Choroid plexus epithelial cell (primary cell): ENCODE results near the gene COX7A2L.

Source experiments
- DNase-seq: peaks from one replicate; pipeline ENCODE4 v3.0.0-alpha.2; 2010; ENCODE audit warnings: low read depth
- H3K4me3 ChIP-seq: 2 replicates; pipeline ENCODE4 v1.5.1; 2011; ENCODE audit warnings: low read depth, mild to moderate bottlenecking, control low read depth, low read length, moderate library complexity
- TF ChIP-seq, protein P1 (sequence below): conservative IDR thresholded peaks from 2 replicates; pipeline ENCODE4 v1.5.1; 2011; ENCODE audit warnings: low read depth, mild to moderate bottlenecking, control low read depth, inconsistent platforms, low read length, moderate library complexity

COX7A2L gene

DNA sequence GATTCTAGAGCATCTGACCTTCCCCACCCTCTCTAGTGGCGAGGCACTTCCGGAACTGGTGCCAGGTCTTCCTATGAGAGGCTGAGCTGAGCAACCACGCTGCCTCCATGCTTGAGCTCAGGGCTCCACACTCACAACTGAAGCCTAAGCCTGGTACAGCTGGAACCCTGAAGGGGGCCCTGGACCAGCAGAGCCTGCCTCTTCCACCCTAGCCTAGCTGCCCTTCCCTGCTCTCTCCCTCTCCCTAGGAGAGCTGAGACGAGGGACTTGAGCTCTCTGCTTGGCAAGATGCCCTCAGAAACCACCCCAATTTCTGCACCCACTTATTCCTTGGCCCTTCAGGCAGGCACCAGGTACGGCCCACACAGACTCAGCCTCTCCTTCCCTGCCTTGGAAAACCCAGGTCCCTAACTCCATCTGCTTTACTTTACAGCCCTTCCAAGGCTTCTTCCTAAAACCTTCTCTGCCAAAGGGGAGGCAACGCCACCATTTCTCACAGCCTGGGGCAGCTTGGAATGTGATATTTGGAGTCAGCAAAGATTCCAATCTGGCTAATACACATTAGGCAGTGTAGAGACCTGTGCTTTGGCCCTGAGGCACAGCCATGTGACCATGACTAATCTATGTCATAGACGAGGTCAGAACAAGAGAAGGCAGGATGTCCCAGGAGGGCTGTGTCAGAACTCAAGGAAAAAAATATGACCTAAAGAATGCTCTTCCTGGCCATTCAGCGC, 18.8 kb downstream of the COX7A2L start:
- DNase-seq: peak; percentile 93
- no peak overlapping the region for H3K4me3 ChIP-seq
- TF ChIP-seq, protein P1, sequence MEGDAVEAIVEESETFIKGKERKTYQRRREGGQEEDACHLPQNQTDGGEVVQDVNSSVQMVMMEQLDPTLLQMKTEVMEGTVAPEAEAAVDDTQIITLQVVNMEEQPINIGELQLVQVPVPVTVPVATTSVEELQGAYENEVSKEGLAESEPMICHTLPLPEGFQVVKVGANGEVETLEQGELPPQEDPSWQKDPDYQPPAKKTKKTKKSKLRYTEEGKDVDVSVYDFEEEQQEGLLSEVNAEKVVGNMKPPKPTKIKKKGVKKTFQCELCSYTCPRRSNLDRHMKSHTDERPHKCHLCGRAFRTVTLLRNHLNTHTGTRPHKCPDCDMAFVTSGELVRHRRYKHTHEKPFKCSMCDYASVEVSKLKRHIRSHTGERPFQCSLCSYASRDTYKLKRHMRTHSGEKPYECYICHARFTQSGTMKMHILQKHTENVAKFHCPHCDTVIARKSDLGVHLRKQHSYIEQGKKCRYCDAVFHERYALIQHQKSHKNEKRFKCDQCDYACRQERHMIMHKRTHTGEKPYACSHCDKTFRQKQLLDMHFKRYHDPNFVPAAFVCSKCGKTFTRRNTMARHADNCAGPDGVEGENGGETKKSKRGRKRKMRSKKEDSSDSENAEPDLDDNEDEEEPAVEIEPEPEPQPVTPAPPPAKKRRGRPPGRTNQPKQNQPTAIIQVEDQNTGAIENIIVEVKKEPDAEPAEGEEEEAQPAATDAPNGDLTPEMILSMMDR: no peak

DNA sequence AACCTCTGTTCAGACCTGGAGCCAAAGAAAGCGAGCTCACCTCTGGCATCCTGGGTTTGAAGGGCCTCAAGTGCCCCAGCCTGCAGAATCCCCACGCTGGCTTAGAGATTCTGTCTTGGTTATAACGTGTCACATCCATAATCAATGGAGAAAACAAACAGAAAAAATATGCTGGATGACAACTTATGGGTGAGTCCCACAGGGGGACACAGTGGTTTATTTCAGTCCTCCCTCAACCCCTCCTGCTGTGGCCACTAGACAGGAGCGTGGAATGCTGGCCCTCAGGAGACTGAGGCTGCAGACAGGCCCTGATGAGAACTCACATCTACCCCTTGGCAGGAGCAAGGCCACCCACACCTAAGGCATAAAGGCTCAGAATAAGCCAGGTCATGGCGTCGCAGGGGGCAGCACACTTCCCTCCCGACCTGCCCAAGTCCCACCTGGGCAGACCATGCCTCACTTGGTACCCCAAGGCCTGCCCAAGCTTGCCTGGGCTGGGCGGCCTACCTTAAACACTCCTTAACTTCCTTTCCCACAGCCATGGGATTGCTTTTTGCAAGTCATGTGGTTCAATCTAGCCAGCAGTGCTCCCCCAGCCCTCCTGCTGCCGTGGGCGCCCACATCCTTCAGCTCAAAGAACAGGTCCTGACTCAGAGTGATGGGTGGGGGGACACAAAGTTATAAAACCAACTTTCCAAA, 19.9 kb downstream of the COX7A2L start:
- no peak for DNase-seq
- TF ChIP-seq, protein P1: no peak
- H3K4me3 ChIP-seq: no peak overlapping the region

DNA sequence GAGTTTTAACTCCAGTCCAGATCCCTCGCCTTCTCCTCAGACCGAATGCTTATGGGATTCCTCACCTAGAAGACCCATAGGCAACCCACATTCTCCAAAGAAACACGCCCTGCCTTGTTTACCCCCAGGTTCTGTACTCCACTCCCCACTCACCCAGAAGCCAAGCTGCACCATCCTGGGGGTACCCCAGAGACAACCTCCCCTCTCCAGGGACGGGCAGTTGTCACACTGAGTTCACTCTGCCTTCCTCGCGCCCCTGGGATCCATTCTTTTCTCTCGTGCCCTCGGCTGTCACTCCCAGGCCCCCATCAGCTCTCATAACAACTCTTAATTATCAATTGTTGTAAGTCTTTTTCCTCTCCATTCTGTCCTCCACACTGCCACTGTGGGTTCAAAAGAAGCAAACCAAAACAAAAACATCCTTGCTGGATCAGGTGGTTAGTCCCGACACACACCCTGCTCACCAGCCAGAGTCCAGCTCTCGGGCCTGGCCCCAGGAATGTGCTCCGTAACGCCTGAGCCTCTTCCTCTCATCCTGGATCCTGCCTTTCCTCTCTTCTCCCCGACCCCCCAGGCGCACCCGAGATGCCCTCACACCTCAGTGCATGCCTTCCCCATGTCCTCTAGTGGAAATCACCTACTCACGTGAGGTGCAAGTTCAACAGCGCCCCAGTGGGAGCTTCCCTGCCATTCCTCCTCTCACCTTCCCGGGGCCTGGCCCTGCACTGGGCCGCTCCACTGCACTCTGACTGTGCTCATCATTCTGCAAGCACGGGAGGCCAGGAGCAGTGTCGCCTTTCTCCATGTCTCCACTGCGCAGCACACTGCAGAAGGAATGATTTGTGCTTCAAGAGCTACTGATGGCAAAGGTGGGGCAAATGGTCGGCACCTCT, 20.7 kb downstream of the COX7A2L start:
- H3K4me3 ChIP-seq: no peak overlapping the region
- TF ChIP-seq, protein P1: no peak
- no peak for DNase-seq

DNA sequence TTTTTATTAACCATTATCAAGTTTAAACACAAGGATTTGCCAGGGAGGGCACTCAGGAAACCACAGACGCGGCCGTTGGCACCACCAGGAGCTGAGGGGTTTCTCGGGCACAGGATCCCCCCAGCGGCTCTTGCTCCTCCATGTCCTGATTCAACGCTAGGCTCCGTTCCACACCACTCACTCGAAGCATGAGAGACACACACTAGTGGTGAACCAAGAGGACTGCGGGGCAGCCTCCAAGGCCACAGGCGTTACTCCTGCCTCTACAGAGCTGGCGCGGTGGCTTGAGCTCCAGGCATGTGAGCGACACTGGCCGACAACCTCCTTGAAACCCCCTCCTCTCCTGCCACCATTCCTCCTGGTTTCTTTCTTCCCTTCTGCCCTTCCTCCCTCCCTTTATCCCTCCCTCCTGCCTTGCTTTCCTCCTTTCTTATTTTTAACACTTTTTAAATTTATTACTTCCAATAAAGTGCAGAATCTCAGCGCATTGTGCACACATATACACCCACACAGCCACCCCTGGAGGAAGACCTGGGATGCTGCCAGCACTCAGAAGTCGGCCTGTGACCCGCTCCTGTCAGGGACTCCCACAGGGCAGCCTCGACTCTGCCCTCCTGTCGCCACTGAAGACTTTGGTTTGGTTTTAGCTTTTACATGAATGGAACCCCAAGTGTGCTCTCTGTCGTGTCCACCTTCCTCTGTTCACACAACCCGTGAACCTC, 21.7 kb downstream of the COX7A2L start:
- no peak overlapping the region for H3K4me3 ChIP-seq
- TF ChIP-seq, protein P1: peak; percentile 6
- no peak for DNase-seq

DNA sequence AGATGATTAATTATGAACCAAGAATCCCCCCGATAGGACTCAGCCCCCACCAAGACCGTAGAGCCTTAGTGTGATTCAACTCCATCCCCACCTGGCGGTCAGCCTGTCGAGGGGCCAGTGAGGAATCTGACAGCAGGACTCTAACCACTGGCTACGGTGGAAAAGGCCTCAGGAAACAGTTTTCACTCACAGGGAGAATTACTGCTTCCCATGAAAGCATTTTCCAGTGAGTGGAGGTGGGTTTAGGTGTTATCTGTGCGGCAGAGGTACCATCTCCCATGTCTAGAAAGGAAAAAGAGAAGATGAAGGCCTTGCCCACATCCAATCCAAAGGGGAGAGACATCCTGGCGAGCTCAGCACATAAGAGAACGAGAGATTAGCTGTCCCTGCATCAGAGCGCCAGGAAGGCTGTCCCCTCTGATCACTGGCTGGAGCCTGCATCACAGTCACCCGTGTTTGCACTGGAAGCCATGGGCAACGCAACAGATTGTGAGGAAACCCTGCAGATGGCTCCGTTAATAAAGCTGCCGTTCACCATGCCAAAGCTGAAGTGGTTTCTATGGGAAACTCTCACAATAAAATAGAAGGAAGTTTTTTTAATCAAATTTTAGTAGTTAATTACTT, 22.3 kb downstream of the COX7A2L start:
- DNase-seq: no peak
- no peak overlapping the region for H3K4me3 ChIP-seq
- TF ChIP-seq, protein P1: no peak
